Activated CD8-positive, alpha-beta memory T cell treated with anti-CD3 and anti-CD28 coated beads for 36 hours (primary cell): ENCODE measurements around the gene SQSTM1. TPM values are rescaled to one million over a fixed set of nuclear protein-coding genes. Genes with fewer than 3 reads are reported as not detected.

Experiments used
- total RNA-seq, 2 experiments: library from RNA; stranded (reverse); gene quantifications; one replicate each; pipeline ENCODE4 v1.2.3, GENCODE V29; 2021

The SQSTM1 gene
- total RNA-seq, 2 experiments from 2014 or later: 132 to 135 TPM

Other genes with a start within 250 kb of the SQSTM1 start
- gene HNRNPH1, start 197.2 kb upstream of the SQSTM1 start, total RNA-seq: 100 to 1,000 TPM; 902 to 926 TPM
- gene CBY3, start 139.9 kb upstream of the SQSTM1 start, total RNA-seq: under 1 TPM; 0.55 to 0.96 TPM
- gene CANX, start 121.9 kb upstream of the SQSTM1 start, total RNA-seq: 100 to 1,000 TPM; 559 to 632 TPM
- gene MAML1, start 88.1 kb upstream of the SQSTM1 start, total RNA-seq: 10 to 100 TPM; 28.6 to 29.5 TPM
- gene LTC4S, start 26.9 kb upstream of the SQSTM1 start, total RNA-seq: under 1 TPM; 0.55 to 0.65 TPM
- gene MGAT4B, start 14.0 kb upstream of the SQSTM1 start, total RNA-seq: 10 to 100 TPM; 94.7 to 99.9 TPM
- gene MRNIP, start 37.9 kb downstream of the SQSTM1 start, total RNA-seq: 10 to 100 TPM; 17.7 to 21.2 TPM
- 10 to 100 TPM; 94.2 to 98.1 TPM for gene TBC1D9B, start 87.0 kb downstream of the SQSTM1 start, total RNA-seq